ENCODE results near the gene IREB2.
"Not testable (repeated sequence)": the region's sequence is repeated elsewhere in the genome, so short reads cannot be mapped to it uniquely, and the experiment has no call there.

IREB2 gene

DNA sequence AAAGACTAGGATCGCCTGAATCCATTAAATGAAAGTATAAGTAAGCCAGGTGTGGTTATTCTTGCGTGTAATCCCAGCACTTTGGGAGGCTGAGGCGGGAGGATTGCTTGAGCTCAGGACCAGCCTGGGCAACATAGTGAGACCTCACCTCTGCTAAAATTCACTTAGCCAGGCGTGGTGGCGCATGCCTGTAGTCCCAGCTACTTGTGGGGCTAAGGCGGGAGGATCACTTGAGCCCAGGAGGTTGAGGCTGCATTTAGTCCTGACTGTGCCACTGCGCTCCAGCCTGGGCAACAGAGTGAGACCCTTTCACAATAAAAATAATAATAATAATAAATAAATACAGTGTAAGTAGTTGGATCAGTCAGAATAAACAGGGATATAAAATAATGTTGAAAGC, 43.9 kb downstream of the IREB2 start:
- DNase-seq, result no peak

DNA sequence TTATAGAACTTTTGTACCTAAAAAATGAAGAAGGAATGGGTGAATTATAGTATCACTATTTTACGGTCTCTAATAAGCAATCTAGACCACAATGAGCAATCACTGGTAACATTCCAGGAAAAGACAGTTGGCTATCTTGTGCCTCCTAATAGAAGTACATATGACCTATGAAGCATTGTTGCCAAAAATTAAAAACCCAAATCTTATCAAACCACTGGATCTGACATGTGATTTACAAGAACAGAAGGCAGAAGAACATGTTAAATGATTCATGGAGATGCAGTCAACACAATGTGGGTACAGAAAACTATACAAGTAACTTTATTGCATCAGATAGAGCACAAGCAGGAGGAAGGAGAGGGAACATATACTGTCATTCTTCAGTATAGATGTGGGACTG, 54.9 kb downstream of the IREB2 start:
- no peak for DNase-seq

DNA sequence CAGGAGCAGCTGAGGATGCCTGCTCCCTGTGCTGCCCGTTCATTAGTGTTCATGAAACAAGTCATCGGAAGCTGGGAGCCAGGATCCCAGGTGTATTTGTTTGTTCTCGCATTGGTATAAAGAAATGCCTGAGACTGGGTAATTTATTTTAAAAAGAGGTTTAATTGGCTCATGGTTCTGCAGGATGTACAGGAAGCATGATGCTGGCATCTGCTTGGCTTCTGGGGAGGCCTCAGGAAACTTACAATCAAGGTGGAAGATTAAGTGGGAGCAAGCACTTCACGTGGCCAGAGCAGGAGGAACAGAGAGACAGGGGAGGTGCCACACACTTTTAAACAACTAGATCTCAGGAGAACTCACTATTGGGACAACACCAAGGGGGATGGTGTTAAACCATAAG, 63.8 kb downstream of the IREB2 start:
- no peak for DNase-seq

DNA sequence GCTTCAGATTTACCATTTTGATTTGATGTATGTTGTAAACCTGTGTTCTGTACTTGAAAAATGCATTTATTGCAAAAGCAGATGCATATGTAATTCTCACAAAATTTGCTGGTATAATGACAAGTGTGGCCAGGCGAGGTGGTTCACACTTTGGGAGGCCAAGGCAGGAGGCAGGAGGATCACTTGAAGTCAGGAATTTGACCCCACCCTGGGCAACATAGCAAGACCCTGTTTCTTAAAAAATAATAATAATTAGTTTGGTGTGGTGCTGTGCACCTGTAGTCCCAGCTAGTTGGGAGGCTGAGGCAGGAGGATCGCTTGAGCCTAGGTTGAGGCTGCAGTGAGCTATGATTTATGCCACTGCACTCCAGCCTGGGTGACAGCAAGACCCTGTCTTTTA, 64.6 kb downstream of the IREB2 start:
- no peak for DNase-seq

DNA sequence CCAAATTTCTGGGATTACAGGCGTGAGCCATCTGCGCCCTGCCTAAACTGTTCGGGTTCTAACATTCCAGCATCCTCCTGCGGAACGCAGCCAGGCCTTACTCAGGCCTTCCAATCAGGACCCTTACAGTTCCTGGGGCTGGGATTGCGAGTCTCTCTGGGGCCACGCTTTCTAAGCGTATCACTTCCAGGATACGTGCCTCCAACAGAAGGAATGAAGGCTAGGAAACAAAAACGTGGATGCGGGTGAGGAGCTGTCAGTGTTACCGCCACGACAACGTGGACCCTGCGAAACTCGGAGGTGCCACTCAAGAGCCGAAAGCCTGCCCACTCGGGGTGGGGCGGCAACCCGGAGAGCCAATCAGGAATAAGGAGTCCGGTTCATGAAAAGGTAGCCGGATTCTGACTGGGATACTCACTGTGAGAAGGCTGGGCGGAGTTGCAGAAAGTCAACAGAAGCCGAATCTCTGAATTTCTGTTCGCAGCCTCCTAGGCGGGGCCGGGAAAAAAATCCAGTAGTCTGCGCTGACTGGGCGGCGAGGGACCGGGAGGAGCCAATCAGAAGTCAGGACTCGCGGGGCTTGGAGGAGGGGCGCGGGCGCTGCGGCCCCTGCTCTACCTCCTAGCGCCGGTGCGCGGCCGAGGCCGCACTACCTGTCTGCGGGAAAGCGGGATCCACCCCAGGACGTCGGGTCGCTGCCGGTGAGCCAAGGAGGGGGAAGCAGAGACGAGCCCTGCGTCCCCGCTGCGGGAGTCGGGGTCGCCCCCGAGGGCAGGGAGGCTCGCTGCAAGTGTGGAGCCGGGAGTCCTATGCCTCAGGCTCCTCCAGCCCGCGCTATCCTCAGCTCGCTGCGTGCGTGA, 69.2 kb downstream of the IREB2 start, which contains the start of gene HYKK:
TSS of gene HYKK (plus strand) at position 607 of the 860 bp plus-strand sequence. CDS start 5,512 bp downstream, outside the sequence.
- peak; percentile 71 for DNase-seq

DNA sequence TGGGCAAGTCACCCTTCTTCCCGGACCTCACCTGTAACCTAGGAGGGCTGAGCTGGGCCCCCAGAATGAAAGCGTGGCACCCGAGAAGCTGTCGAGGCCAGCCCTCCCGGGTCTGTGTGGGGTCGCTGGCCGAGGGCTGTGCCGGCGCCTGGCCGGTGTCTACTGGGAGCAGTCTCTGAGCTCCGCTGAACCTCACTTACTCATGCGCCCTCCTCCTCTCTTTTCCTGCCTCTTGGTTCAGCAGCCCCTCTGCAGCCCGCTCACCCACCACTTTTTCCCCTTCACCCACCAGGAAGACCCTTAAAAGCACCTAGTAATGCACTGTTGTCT, 69.8 kb downstream of the IREB2 start:
- DNase-seq, result peak; percentile 11

DNA sequence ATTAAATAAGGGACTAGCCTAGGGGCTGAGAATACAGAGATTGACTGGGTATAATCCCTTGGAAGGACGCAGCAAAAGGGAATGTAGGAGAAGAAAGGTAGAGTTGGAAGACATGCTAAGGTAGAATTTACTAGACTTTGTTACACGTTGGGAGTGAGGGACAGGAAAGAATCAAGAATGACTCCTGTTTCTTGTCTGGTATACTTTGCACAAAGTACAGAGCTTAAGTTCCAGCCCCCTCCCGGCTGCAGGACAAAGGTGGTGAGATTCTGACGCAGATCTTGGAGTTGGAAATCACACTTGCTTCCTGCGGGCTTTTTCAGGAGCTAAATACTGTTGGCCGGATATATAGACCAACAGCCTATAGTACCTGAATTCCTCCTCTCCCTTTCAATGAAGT, 70.3 kb downstream of the IREB2 start:
- DNase-seq, result no peak

DNA sequence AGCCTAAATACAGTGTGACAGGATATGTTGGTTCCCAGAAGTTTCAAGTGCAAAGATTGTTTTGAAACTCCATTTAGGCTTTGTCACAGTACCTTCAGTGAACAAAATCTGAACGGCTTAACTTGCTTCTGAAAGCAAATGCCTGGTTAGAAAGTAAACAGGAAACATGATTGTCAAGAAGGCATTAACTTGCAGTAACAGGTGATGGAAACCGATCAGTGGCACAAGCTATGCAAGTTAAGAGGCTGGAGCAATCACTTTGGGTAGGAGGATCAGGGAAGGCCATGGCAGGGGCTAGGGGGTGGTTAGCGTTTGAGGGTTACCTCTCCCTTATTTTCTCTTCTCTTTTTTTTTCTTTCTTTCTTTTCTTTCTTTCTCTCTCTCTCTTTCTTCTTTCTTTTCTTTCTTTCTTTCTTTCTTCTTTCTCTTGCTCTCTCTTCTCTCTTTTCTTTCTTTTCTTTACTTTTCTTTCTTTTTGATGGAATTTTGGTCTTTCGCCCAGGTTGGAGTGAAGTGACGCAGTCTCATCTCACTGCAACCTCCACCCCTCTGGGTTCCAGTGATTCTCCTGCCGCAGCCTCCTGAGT, 71.8 kb downstream of the IREB2 start:
- DNase-seq, result no peak

DNA sequence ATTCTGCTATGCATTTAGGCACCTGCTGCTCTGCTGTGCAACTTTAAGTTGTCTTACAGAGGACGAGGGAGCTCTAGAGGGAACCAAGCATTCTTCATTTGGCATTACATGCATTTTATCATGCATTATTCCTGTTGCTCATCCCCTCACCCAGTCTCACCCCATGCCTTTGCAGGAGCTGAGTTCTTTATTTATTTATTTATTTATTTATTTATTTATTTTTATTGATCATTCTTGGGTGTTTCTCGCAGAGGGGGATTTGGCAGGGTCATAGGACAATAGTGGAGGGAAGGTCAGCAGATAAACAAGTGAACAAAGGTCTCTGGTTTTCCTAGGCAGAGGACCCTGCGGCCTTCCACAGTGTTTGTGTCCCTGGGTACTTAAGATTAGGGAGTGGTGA, 82.0 kb downstream of the IREB2 start:
- DNase-seq, result not testable (repeated sequence)

DNA sequence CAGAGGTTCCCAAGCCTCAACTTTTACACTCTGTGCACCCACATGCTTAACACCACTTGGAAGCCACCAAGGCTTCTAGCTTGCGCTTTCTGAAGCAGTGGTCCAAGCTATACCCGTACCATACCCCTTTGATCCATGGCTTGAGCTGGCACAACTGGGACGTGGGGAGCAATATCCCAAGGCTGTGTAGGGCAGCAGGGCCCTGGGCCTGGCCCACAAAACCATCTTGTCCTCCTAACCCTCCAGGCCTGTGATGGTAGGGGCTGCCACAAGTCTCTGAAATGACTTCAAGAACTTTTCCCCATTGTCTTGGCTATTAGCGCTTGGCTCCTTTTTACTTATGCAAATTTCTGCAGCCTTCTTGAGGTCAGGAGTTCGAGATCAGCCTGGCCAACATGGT, 86.2 kb downstream of the IREB2 start:
- DNase-seq, result no peak

DNA sequence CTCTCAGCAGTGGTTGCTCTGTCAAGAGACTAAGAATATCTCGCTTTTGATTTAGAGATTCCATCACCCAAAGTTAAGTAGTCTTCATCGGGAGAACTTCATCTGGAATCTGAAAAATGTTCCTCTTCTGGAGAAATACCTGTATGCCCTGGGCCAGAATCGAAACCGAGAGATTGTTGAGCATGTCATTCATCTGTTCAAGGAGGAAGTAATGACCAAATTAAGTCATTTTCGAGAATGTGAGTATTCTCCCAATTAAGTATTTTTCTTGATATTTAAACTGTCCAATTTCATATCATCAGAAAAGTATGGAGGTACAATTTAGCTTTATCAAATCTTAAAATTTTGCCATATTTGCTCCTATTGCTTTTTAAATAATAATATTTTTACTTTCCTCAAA, 89.3 kb downstream of the IREB2 start:
- no peak for DNase-seq

DNA sequence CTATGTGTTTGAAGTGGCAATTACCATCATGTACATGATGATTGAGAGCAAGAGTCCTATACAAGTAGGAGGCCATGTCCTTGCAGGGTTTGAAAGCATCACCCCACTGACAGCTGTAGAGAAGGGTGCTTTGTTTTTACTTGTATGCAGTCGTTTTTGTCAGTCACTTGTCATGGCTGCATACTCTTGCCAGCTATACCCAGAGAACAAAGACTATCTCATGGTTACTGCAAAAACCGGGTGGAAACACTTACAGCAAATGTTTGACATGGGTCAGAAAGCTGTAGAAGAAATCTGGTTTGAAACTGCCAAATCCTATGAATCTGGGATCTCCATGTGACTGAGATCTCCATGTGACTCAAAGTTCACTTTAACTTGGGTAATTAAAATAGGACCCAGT, 95.3 kb downstream of the IREB2 start:
- DNase-seq, result no peak

DNA sequence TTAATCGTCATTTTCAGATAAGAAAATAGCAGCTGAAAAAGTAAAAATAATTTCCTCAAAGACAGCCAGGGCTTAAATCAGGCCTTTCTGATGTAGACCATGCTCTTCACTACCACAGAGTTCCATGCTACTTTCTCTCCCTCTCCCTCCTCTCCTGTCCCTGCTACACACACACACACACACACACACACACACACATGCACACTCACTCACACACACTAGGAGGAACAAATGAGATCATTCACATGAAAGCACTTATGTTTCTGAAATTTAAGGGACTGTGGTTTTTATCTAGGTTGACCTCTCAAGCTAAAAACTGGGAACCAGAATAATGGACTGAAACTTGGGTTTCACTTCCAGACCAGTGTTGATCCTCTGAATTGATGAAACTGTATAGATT, 98.1 kb downstream of the IREB2 start:
- no peak for DNase-seq

DNA sequence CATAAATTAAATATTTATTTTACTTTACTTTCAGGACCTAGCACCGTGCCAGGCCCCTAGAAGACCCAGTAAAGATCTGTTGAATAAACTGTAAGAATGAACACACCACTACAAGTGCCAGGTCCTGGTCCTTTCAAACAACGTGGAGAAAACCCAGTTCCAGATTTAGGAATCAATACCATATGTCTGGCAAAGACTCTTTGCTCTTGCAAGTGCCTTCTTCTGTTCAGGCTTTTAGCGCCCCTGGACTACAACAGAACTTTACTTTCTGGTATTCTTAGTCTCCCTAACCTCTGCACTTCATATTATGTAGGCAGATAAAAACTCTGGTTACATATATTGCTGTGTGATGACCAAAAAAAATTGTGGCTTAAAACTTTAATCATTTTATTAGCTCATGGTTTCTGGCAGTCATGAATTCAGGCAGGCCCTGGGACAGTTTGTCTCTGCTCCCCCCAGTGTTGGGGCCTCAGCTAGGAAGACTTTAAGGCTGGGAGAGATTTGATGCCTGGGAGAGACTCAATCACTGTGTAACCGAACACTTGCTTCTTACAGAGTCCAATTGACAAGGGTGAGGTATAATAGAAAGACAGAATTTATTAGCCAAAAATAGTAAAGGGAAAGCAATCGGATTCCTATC, 99.4 kb downstream of the IREB2 start:
- DNase-seq, result no peak

DNA sequence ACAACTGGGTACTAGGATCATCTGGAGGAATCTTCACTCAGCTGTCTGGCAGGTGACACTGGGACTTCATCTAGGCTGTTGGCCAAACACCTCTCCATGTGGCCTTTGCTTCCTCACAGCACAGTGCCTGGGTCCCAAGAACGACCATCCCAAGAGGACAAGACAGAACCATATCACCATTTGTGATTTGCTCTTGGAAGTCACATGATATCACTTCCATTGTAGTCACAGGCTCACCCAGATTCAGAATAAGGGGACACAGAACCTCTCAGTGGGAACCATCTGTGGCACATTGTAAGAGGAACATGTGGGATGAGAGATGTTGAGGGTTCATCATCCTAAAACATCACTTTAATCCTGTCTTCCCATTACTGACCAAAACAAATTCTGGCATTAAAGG, 100.3 kb downstream of the IREB2 start:
- no peak for DNase-seq

DNA sequence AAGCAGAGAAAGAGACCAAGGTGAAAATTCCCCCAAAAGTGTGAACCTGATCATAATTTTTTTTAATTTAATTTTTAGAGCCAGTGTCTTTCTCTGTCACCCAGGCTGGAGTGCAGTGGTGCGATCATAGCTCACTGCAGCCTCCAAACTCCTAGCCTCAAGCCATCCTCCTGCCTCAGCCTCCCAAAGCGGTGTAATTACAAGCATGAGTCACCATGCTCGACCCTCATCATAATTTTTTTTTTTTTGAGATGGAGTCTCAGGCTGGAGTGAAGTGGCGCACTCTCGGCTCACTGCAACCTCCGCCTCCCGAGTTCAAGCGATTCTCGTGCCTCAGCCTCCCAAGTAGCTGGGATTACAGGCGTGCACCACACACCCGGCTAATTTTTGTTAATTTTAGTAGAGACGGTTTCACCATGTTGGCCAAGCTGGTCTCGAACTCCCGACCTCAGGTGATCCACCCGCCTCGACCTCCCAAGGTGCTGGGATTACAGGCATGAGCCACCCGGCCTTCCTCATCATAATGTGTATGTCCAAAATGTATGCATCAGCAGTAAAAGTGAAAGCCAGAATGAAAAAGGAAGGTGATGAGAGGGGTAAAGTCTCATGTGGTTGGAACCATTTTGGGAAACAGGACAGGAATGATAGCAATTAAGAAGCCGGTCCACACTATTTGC, 101.6 kb downstream of the IREB2 start:
- DNase-seq, result peak; percentile 7

DNA sequence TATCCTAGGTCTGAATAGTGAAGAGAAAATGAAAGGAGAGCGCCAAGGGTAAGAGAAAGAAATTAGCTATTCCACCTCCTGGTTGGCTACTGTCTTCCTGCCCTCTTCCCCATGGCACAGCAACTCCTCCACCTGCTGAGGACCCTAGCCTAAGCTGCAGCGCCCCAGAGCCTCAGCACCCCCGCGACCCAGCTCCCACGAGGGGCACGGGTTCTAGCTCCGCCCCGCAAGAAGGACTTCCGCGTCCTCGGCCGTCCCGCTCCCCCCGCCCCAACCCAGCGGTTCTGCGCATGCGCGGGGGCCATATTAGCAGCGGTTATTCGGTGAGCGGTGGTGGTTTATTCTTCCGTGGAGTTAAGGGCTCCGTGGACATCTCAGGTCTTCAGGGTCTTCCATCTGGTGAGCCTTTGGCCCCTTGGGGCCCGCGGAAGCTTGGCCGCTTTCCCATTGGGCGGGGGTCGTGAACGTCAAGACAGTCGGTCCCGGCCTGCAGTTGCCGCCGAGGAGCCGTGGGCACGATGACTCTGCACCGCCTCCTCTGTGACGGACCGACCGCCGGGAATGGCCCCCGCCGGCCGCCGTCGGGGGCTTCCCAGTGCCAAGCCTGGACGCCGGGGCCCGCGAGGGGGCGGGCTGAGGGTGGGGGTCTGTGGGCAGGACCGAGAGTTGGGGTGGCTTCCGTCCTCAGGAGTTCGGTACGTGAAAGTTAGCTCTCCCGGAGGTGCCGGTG, 102.3 kb downstream of the IREB2 start, which contains the start of gene PSMA4:
TSS of gene PSMA4 (plus strand) at position 304 of the 730 bp plus-strand sequence. CDS start 1,484 bp downstream, outside the sequence.
- peak; percentile 94 for DNase-seq

DNA sequence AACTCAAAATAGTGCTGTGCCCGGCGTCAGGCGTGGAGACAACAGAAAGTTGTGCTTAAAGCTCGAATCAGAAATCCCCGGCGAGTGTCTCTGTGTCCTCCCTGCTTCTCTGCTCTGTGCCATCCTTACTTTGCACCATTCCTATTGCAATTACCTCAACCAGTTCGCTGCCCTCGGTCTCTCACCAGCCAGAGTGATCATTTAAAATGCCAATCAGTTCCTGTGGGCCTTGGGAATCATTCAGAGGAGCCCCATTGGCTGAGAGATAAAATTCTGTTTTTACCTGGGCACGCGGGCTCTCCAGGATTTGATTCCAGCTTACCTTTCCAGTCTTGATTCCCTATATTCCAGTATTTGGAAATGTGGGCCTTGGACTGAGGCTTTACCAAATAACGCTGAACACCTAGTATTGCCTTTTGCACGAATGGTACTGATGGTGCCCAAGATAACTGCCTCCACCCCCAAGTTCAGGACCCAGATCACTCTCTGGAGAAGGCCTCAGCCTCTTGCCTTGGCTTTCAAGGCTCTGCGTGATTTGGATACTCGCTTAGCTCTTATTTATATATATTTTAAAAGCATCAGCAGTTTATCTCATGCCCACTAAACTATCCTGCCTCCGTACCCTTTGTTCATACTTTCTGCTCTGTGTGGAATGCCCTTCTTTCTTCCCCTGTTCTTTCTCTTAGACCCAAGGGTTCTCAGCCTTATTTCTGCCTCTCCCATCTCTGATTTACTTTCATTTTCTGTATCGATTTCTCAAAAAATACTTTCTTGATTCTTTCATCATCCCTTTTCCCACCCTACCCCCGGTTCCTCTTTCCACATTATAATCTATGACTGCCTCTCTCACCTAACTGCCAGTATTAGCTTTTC, 103.1 kb downstream of the IREB2 start:
- no peak for DNase-seq

DNA sequence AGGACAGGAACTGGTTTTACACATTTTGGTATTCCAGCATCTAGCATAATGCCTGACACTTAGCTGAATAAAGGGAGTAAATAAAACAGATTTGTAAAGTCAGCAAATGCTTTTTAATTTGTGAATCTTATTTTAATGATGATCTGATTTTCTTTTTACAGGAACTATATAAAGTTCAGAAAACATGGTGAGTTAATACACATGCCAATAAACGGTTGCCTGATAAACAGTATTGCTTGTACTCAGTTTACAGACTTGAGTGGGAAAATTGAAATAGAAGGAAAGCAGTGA, 103.7 kb downstream of the IREB2 start:
- DNase-seq, result no peak

DNA sequence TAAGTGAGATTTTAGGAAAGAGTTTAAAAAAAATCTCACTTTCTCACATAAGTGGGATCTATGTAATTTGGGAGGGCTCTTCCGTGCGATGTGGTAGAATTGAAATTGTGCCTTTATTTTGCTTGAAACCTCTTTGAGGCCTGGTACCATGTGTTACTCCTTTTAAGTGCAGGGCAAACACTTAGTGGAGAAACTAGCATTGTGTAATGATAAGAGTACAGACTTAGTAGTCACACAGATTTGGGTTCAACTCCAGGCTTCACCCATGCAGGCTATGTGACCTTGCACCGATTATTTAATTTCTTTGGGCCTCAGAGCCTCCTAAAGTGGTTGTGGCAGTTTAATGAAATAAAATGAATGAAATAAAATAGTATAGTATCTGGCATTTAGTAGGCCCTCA, 104.6 kb downstream of the IREB2 start:
- no peak for DNase-seq

DNA sequence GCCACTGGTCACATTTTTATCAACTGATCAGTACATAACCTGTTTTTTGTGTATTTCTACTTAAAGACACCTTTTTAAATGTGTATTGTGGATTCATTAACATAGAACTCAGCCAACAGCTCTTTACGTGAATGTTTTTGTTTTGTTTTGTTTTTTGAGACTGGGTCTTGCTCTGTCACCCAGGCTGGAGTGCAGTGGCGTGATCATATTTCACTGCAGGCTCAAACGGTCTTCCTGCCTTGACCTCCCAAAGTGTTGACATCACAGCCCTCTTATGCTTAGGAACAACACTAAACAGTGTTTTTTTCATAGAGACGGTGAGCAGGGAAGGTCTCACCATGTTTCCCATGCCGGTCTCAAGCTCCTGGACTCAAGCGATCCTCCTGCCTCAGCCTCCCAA, 112.2 kb downstream of the IREB2 start:
- no peak for DNase-seq

DNA sequence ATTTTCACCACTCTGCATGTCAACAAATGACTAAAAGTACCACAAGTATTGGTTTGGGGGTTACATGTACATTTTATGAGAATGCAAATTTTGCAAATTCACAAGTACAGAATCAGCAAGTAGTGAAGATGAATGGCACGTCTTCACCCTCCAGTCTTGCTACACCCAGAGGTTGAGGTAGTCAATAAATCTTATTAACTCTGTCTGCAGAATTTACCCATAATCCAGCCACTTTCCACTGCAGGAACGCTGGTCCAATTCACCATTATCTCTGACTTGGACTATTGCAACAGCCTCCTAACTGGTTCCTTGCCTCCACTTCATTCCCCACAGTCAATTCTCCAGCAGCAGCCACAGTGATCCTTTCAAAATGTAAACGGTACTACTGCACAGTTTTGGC, 112.8 kb downstream of the IREB2 start:
- DNase-seq, result no peak
